HepG2 (cell line): ENCODE data around the gene CSK. TPM values are rescaled to one million over a fixed set of nuclear protein-coding genes. Genes with fewer than 3 reads are reported as not detected.

Experiments
- ARID2 ChIP-seq: sonication (generic); formaldehyde crosslinking; IDR thresholded peaks from 2 replicates; pipeline ENCODE4 v1.8.1; 2022; ENCODE audit warnings: mild to moderate bottlenecking, missing genetic modification reagents, borderline replicate concordance
- ELF1 ChIP-seq: sonication (generic); formaldehyde crosslinking; IDR thresholded peaks from 2 replicates; pipeline ENCODE4 v1.4.0; 2020; ENCODE audit warnings: missing genetic modification reagents
- GATAD1 ChIP-seq: IDR thresholded peaks from 2 replicates; pipeline ENCODE4 v1.6.1; 2016; ENCODE audit warnings: missing genetic modification reagents, missing compliant biosample characterization
- GATAD2A ChIP-seq: IDR thresholded peaks from 2 replicates; pipeline ENCODE4 v1.6.1; 2016
- HDAC1 ChIP-seq: sonication (generic); formaldehyde crosslinking; IDR thresholded peaks from 2 replicates; pipeline ENCODE4 v1.5.1; 2020; ENCODE audit warnings: mild to moderate bottlenecking, missing genetic modification reagents
- MTF2 ChIP-seq: sonication (generic); formaldehyde crosslinking; IDR thresholded peaks from 2 replicates; pipeline ENCODE4 v1.5.0; 2020; ENCODE audit warnings: missing genetic modification reagents, borderline replicate concordance
- RBM22 ChIP-seq: fragments of 200-400 bp; formaldehyde crosslinking; optimal IDR thresholded peaks from 2 replicates; pipeline ENCODE3; 2017; ENCODE audit warnings: mild to moderate bottlenecking, low read length, moderate library complexity
- STAT5B ChIP-seq: sonication (generic); formaldehyde crosslinking; IDR thresholded peaks from 2 replicates; pipeline ENCODE4 v1.4.0; 2020; ENCODE audit warnings: missing genetic modification reagents
- TARDBP ChIP-seq: sonication (generic); formaldehyde crosslinking; IDR thresholded peaks from 2 replicates; pipeline ENCODE4 v1.8.0; 2022; ENCODE audit warnings: mild to moderate bottlenecking, missing genetic modification reagents
- TBX2 ChIP-seq: sonication (generic); formaldehyde crosslinking; IDR thresholded peaks from 2 replicates; pipeline ENCODE4 v1.5.0; 2020; ENCODE audit warnings: missing genetic modification reagents, mild to moderate bottlenecking, borderline replicate concordance
- ZNF788 ChIP-seq: sonication (generic); formaldehyde crosslinking; IDR thresholded peaks from 2 replicates; pipeline ENCODE4 v1.5.0; 2020; ENCODE audit warnings: mild to moderate bottlenecking, missing genetic modification reagents, borderline replicate concordance
- polyA plus RNA-seq, 8 experiments: library from polyadenylated mRNA; depleted of rRNA in 3 of 8; stranded (reverse) in 7 of 8; unstranded in 1 of 8; fragments of >200 nt; fragmentation: Illumina TruSeq in 4 of 8; extraction: Trizol in 4 of 8; gene quantifications; 2 replicates each; pipeline versions ENCODE4 v1.2.1 to v1.2.3, GENCODE V29; 2011 to 2016; ENCODE audit warnings: low read depth in 4 of 8, missing spikeins in 1 of 8, mixed read lengths in 1 of 8; ENCODE audit not compliant: insufficient read depth in 1 of 8
- total RNA-seq, 5 experiments: library from RNA; depleted of rRNA; stranded (reverse); fragments of >200 nt; fragmentation: Illumina TruSeq; extraction: Trizol; gene quantifications; 2 replicates each; pipeline ENCODE4 v1.2.3, GENCODE V29; 2016; ENCODE audit warnings: low read depth in 1 of 5
- TF ChIP-seq, protein P1 (sequence below): sonication (generic); formaldehyde crosslinking; IDR thresholded peaks from 2 replicates; pipeline ENCODE4; 2020; ENCODE audit warnings: missing genetic modification reagents, mild to moderate bottlenecking, borderline replicate concordance
- TF ChIP-seq, protein P2 (sequence below): sonication (generic); formaldehyde crosslinking; conservative IDR thresholded peaks from 2 replicates; pipeline ENCODE4 v1.8.0; 2022; ENCODE audit warnings: mild to moderate bottlenecking, moderate library complexity, missing genetic modification reagents
- TF ChIP-seq, protein P3 (sequence below): IDR thresholded peaks from 2 replicates; pipeline ENCODE4 v1.6.1; 2016
- TF ChIP-seq, protein P4 (sequence below): IDR thresholded peaks from 2 replicates; pipeline ENCODE4 v1.6.1; 2016; ENCODE audit warnings: low read depth, control low read depth
- TF ChIP-seq, protein P5 (sequence below): sonication (generic); formaldehyde crosslinking; IDR thresholded peaks from 2 replicates; pipeline ENCODE4 v1.5.0; 2020; ENCODE audit warnings: mild to moderate bottlenecking, missing genetic modification reagents
- TF ChIP-seq, protein P6 (sequence below): sonication (generic); formaldehyde crosslinking; IDR thresholded peaks from 2 replicates; pipeline ENCODE4 v1.4.0; 2020; ENCODE audit warnings: missing genetic modification reagents

Gene CSK
- total and polyA plus RNA-seq, 2 of the 13 experiments (the other 11 are each of a cell fraction or from before 2014, with no cell fraction given) = 12.5 to 21.3 TPM

DNA sequence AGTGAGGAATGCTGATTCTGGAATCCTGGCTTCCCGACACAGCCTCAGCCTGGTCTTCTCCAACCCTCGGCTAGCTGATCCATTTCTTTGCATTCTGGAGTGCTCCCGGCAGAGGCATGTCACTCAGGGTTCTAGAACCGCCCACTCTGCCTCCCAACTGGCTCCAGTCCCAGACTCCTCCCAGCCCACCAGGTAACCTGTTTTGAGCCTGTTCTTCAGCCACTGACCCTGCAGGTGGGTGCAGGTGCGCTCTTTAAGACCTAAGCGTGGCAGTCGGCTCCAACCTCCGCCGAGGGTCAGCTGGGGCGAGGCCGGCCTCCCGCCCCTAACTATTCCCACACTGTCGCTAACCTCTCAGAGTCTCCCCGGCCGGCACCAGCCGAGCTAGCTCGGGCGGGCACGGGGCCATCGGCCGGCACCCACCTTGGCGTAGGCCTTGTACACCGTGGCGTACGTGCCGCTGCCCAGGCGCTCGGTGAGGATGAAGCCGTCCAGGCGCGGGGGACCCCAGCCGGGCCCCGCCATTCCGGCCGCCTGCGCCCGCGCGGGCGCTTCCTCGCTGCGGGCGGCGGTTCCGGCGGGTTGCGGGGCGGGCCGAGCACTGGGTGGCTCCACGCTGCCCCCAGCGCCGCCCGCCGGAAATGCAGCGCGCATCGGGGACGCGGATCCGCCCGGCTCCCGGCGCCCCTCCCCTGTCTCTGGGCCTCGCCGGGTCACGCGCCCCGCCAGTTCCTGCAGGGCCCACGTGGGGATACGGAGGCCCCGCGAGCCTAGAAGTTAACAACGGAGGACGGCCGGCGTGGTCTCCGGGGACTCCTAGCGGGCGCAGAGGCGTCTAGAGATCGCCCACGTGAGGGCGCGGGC lies 60.9 kb downstream of the CSK start, which contains the start of gene ULK3 (continued):
- TF ChIP-seq RBM22 = peak; percentile 77
- TF ChIP-seq, protein P1, sequence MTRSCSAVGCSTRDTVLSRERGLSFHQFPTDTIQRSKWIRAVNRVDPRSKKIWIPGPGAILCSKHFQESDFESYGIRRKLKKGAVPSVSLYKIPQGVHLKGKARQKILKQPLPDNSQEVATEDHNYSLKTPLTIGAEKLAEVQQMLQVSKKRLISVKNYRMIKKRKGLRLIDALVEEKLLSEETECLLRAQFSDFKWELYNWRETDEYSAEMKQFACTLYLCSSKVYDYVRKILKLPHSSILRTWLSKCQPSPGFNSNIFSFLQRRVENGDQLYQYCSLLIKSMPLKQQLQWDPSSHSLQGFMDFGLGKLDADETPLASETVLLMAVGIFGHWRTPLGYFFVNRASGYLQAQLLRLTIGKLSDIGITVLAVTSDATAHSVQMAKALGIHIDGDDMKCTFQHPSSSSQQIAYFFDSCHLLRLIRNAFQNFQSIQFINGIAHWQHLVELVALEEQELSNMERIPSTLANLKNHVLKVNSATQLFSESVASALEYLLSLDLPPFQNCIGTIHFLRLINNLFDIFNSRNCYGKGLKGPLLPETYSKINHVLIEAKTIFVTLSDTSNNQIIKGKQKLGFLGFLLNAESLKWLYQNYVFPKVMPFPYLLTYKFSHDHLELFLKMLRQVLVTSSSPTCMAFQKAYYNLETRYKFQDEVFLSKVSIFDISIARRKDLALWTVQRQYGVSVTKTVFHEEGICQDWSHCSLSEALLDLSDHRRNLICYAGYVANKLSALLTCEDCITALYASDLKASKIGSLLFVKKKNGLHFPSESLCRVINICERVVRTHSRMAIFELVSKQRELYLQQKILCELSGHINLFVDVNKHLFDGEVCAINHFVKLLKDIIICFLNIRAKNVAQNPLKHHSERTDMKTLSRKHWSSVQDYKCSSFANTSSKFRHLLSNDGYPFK (CRISPR knock-in tag) = no peak
- TF ChIP-seq ELF1 (CRISPR knock-in tag) = no peak
- 0 out of 2 replicates have a peak, but pooled peaks have one; percentile 7 for TF ChIP-seq GATAD2A (CRISPR knock-in tag)
- peak; percentile 63 for TF ChIP-seq TBX2
- peak; percentile 13; the same call in 1 of the 2 replicates for TF ChIP-seq TARDBP (CRISPR knock-in tag)
- TF ChIP-seq, protein P2, sequence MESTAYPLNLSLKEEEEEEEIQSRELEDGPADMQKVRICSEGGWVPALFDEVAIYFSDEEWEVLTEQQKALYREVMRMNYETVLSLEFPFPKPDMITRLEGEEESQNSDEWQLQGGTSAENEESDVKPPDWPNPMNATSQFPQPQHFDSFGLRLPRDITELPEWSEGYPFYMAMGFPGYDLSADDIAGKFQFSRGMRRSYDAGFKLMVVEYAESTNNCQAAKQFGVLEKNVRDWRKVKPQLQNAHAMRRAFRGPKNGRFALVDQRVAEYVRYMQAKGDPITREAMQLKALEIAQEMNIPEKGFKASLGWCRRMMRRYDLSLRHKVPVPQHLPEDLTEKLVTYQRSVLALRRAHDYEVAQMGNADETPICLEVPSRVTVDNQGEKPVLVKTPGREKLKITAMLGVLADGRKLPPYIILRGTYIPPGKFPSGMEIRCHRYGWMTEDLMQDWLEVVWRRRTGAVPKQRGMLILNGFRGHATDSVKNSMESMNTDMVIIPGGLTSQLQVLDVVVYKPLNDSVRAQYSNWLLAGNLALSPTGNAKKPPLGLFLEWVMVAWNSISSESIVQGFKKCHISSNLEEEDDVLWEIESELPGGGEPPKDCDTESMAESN (CRISPR knock-in tag) = 0 out of 2 replicates have a peak, but pooled peaks have one; percentile 74
- TF ChIP-seq, protein P3, sequence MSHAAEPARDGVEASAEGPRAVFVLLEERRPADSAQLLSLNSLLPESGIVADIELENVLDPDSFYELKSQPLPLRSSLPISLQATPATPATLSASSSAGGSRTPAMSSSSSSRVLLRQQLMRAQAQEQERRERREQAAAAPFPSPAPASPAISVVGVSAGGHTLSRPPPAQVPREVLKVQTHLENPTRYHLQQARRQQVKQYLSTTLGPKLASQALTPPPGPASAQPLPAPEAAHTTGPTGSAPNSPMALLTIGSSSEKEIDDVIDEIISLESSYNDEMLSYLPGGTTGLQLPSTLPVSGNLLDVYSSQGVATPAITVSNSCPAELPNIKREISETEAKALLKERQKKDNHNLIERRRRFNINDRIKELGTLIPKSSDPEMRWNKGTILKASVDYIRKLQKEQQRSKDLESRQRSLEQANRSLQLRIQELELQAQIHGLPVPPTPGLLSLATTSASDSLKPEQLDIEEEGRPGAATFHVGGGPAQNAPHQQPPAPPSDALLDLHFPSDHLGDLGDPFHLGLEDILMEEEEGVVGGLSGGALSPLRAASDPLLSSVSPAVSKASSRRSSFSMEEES = peak; percentile 90
- TF ChIP-seq MTF2 (CRISPR knock-in tag) = no peak; the same call in 1 of the 2 replicates
- TF ChIP-seq, protein P4, sequence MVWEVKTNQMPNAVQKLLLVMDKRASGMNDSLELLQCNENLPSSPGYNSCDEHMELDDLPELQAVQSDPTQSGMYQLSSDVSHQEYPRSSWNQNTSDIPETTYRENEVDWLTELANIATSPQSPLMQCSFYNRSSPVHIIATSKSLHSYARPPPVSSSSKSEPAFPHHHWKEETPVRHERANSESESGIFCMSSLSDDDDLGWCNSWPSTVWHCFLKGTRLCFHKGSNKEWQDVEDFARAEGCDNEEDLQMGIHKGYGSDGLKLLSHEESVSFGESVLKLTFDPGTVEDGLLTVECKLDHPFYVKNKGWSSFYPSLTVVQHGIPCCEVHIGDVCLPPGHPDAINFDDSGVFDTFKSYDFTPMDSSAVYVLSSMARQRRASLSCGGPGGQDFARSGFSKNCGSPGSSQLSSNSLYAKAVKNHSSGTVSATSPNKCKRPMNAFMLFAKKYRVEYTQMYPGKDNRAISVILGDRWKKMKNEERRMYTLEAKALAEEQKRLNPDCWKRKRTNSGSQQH (CRISPR knock-in tag) = no peak
- TF ChIP-seq ZNF788 (CRISPR knock-in tag) = peak; percentile 67
- TF ChIP-seq HDAC1 (CRISPR knock-in tag) = peak; percentile 54; the same call in 1 of the 2 replicates
- TF ChIP-seq GATAD1 (CRISPR knock-in tag) = peak; percentile 16; the same call in 1 of the 2 replicates
- TF ChIP-seq STAT5B = no peak
- TF ChIP-seq ARID2 (CRISPR knock-in tag) = peak; percentile 52; the same call in 1 of the 2 replicates
- TF ChIP-seq, protein P5, sequence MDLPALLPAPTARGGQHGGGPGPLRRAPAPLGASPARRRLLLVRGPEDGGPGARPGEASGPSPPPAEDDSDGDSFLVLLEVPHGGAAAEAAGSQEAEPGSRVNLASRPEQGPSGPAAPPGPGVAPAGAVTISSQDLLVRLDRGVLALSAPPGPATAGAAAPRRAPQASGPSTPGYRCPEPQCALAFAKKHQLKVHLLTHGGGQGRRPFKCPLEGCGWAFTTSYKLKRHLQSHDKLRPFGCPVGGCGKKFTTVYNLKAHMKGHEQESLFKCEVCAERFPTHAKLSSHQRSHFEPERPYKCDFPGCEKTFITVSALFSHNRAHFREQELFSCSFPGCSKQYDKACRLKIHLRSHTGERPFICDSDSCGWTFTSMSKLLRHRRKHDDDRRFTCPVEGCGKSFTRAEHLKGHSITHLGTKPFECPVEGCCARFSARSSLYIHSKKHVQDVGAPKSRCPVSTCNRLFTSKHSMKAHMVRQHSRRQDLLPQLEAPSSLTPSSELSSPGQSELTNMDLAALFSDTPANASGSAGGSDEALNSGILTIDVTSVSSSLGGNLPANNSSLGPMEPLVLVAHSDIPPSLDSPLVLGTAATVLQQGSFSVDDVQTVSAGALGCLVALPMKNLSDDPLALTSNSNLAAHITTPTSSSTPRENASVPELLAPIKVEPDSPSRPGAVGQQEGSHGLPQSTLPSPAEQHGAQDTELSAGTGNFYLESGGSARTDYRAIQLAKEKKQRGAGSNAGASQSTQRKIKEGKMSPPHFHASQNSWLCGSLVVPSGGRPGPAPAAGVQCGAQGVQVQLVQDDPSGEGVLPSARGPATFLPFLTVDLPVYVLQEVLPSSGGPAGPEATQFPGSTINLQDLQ (CRISPR knock-in tag) = no peak
- TF ChIP-seq, protein P6, sequence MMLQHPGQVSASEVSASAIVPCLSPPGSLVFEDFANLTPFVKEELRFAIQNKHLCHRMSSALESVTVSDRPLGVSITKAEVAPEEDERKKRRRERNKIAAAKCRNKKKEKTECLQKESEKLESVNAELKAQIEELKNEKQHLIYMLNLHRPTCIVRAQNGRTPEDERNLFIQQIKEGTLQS = peak; percentile 7; the same call in 1 of the 2 replicates
